ENCODE measurements around the gene FILIP1L. TPM values are rescaled to one million over a fixed set of nuclear protein-coding genes. Genes with fewer than 3 reads are reported as not detected.

FILIP1L gene
- total RNA-seq, 1 donor from 2014 or later, result 1.1 TPM

DNA sequence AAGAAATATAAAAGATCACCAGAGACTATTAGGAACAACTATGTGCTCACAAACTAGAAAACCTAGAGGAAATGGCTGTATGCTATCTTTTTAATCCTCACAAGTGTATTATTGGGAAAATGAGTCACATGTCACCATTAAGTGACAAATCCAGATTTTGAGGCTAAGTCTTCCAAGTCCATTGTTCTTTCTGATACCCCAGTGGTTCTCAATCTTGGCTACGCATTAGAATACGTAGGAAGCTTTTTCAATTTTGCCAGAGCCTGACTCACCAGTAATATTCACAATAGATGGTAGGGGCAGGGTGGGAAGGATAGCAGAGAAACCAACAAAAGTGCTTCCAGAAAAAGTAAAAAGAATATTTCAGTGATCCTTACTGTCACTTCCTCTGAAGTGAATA, 117.0 kb downstream of the FILIP1L start:
- no peak for FAIRE-seq

DNA sequence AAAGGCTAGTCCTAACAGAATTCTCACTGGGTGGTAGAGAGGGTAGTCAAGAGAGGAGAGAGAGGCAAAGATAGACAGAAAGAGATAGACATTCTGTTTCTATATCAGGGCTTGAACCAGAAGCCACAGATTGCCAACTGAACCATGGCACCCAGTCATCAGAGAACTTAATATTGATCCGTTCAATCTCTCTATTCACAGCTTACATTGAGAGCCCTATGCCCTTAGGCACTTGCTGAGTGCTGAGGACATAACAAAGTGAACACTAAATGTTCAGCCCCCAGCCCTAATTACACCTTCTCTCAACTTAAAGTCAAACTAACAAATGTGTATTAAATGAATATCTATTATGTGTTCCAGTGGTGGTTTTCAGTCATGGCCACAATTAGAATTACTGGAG, 124.1 kb downstream of the FILIP1L start:
- DNase-seq (ENCODE audit: low read depth) (no peak), FAIRE-seq (no peak)
- H3K4me3 ChIP-seq (ENCODE audit: low read depth, low read length), result no peak overlapping the region
- H3K27me3 ChIP-seq (ENCODE audit: control insufficient read depth, insufficient read depth, low read length), result no peaks in the 10 kb centered on the region
- TF ChIP-seq, protein P1, sequence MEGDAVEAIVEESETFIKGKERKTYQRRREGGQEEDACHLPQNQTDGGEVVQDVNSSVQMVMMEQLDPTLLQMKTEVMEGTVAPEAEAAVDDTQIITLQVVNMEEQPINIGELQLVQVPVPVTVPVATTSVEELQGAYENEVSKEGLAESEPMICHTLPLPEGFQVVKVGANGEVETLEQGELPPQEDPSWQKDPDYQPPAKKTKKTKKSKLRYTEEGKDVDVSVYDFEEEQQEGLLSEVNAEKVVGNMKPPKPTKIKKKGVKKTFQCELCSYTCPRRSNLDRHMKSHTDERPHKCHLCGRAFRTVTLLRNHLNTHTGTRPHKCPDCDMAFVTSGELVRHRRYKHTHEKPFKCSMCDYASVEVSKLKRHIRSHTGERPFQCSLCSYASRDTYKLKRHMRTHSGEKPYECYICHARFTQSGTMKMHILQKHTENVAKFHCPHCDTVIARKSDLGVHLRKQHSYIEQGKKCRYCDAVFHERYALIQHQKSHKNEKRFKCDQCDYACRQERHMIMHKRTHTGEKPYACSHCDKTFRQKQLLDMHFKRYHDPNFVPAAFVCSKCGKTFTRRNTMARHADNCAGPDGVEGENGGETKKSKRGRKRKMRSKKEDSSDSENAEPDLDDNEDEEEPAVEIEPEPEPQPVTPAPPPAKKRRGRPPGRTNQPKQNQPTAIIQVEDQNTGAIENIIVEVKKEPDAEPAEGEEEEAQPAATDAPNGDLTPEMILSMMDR (IDR thresholded peaks at IDR 0.05; ENCODE audit: insufficient read depth, low read length, severe bottlenecking), result no peak
- H3K36me3 ChIP-seq (ENCODE audit: control insufficient read depth, insufficient read depth, low read length), result no peaks in the 10 kb centered on the region

More for the DNA sequence above, 117.0 kb downstream of the FILIP1L start:
- TF ChIP-seq, protein P1 (IDR thresholded peaks at IDR 0.05; ENCODE audit: insufficient read depth, low read length, severe bottlenecking), result no peak
- H3K27me3 ChIP-seq (ENCODE audit: control insufficient read depth, insufficient read depth, low read length), result no peaks in the 10 kb centered on the region
- DNase-seq (ENCODE audit: low read depth), result no peak
- H3K4me3 ChIP-seq (ENCODE audit: low read depth, low read length), result no peak overlapping the region
- H3K36me3 ChIP-seq (ENCODE audit: control insufficient read depth, insufficient read depth, low read length), result no peaks in the 10 kb centered on the region

DNA sequence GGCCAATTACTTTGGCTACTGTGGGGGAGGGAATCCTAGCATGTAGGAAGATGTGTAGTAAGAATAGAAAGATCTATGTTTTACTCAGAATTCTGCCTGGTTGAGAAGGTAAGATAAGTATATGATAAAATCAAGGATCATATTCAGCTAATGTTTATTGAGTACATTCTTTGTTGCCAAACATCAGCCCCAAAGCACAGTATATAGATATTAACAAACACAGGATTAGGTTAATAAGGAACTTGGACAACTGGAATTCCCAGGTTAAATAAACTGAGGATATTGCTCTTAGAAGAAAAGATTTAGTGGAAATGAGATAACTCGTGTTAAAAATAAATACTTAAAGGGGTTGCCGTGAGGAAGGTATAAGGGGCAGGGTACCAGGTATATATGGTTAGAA, 129.6 kb downstream of the FILIP1L start:
- FAIRE-seq (no peak), DNase-seq (ENCODE audit: low read depth) (no peak)
- H3K27me3 ChIP-seq (ENCODE audit: control insufficient read depth, insufficient read depth, low read length), result no peaks in the 10 kb centered on the region
- no peaks in the 10 kb centered on the region for H3K36me3 ChIP-seq (ENCODE audit: control insufficient read depth, insufficient read depth, low read length)
- TF ChIP-seq, protein P1 (IDR thresholded peaks at IDR 0.05; ENCODE audit: insufficient read depth, low read length, severe bottlenecking), result no peak
- no peak overlapping the region for H3K4me3 ChIP-seq (ENCODE audit: low read depth, low read length)

DNA sequence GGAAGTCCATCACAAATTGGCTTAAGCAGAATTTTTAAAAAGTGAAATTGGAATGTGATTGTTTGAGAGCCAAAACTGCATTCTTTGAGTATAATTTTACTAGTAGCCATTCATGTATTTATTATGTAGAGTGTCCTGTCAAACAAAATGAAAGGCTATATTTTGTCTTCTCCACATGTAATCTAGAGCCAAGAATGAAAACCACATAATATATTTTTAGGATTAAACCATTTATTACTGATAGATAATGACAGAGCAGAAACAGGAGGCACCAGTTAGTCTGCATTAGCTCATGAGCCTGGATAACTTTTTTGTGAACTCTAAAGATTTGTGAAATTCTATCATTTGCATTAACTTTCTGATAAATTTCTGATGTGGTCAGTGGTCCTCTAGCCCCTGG, 130.2 kb downstream of the FILIP1L start:
- TF ChIP-seq, protein P1 (IDR thresholded peaks at IDR 0.05; ENCODE audit: insufficient read depth, low read length, severe bottlenecking), result no peak
- H3K4me3 ChIP-seq (ENCODE audit: low read depth, low read length), result no peak overlapping the region
- H3K27me3 ChIP-seq (ENCODE audit: control insufficient read depth, insufficient read depth, low read length), result no peaks in the 10 kb centered on the region
- H3K36me3 ChIP-seq (ENCODE audit: control insufficient read depth, insufficient read depth, low read length), result no peaks in the 10 kb centered on the region
- DNase-seq (ENCODE audit: low read depth), result no peak
- FAIRE-seq, result no peak

DNA sequence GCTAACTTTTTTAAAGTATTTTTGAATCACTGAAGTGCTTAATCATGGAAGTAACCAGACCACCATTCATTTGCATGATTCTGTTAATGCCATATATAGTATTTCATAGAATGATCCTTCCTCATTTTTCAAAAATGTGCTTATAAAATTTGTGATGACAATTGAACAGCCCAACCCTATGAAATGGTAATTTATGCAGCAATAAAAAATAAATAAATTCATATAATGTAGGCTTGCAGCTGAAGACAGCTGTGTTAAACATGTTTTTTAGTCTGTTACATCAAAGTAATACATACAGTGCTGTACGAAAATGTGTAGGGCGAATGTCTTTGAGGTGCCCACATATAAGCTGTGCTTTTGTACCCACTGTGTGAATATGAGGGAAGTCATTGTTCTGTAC, 131.7 kb downstream of the FILIP1L start:
- Histone ChIP-seq H3K4me3 (ENCODE audit: low read depth, low read length) (no peak overlapping the region), H3K36me3 (ENCODE audit: control insufficient read depth, insufficient read depth, low read length) (no peaks in the 10 kb centered on the region), H3K27me3 (ENCODE audit: control insufficient read depth, insufficient read depth, low read length) (no peaks in the 10 kb centered on the region)
- FAIRE-seq (no peak), DNase-seq (ENCODE audit: low read depth) (no peak)
- TF ChIP-seq, protein P1 (IDR thresholded peaks at IDR 0.05; ENCODE audit: insufficient read depth, low read length, severe bottlenecking), result no peak

DNA sequence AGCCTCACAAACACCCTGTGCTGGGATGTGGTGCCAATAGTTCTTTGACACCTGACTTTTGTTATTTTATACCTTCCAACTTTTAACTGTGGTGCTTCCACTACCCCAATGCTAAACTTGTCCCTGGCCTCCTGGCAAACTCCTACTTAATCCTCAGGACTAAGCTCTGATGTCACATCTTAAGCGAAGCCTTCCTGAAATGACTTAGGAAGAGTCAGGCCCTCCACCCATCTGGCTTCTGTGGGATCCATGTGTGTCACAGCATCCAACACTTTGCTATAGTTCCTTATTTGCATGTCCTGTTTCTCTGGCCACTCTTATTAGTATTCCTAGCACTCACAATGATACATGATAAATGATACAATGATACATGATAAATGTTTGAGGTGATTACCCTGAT, 133.2 kb downstream of the FILIP1L start:
- TF ChIP-seq, protein P1 (IDR thresholded peaks at IDR 0.05; ENCODE audit: insufficient read depth, low read length, severe bottlenecking), result no peak
- no peaks in the 10 kb centered on the region for H3K36me3 ChIP-seq (ENCODE audit: control insufficient read depth, insufficient read depth, low read length)
- H3K4me3 ChIP-seq (ENCODE audit: low read depth, low read length), result no peak overlapping the region
- DNase-seq (ENCODE audit: low read depth), result no peak
- H3K27me3 ChIP-seq (ENCODE audit: control insufficient read depth, insufficient read depth, low read length), result no peaks in the 10 kb centered on the region
- FAIRE-seq, result no peak
